ENCODE results near the gene EYA3.

DNA sequence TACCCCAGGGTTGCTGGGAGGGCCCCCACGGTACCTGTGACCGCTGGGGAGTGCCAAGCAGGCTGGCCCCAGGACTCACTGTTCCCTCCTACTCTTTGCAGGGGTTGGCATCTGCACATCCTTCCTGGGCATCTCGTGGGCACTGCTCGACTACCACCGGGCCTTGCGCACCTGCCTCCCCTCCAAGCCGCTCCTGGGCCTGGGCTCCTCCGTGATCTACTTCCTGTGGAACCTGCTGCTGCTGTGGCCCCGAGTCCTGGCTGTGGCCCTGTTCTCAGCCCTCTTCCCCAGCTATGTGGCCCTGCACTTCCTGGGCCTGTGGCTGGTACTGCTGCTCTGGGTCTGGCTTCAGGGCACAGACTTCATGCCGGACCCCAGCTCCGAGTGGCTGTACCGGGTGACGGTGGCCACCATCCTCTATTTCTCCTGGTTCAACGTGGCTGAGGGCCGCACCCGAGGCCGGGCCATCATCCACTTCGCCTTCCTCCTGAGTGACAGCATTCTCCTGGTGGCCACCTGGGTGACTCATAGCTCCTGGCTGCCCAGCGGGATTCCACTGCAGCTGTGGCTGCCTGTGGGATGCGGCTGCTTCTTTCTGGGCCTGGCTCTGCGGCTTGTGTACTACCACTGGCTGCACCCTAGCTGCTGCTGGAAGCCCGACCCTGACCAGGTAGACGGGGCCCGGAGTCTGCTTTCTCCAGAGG lies 121.9 kb downstream of the EYA3 start:
- TF ChIP-seq, protein P1, sequence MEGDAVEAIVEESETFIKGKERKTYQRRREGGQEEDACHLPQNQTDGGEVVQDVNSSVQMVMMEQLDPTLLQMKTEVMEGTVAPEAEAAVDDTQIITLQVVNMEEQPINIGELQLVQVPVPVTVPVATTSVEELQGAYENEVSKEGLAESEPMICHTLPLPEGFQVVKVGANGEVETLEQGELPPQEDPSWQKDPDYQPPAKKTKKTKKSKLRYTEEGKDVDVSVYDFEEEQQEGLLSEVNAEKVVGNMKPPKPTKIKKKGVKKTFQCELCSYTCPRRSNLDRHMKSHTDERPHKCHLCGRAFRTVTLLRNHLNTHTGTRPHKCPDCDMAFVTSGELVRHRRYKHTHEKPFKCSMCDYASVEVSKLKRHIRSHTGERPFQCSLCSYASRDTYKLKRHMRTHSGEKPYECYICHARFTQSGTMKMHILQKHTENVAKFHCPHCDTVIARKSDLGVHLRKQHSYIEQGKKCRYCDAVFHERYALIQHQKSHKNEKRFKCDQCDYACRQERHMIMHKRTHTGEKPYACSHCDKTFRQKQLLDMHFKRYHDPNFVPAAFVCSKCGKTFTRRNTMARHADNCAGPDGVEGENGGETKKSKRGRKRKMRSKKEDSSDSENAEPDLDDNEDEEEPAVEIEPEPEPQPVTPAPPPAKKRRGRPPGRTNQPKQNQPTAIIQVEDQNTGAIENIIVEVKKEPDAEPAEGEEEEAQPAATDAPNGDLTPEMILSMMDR (IDR thresholded peaks at IDR 0.05), result no peak
- TF ChIP-seq POLR2A (IDR thresholded peaks at IDR 0.05) (no peak), POLR2AphosphoS5 (IDR thresholded peaks at IDR 0.05) (no peak)
